Gastroesophageal sphincter (tissue), 4 donors: ENCODE data around the gene NPIPA5. TPM values are rescaled to one million over a fixed set of nuclear protein-coding genes. Genes with fewer than 3 reads are reported as not detected.
"Not testable (repeated sequence)": the region's sequence is repeated elsewhere in the genome, so short reads cannot be mapped to it uniquely, and the experiment has no call there.

Experiments
- ATAC-seq: fragments of 150-250 bp; one replicate; pipeline ENCODE4 v1.9.1; 2016; ENCODE audit warnings: mild to moderate bottlenecking, moderate library complexity
- H3K27ac ChIP-seq, 4 donors: fragments of 200-600 bp; sonication (generic) in 3 of 4; 1 replicate in 3 of 4; 2 replicates in 1 of 4; pipeline ENCODE4 v1.5.1; 2016 to 2019
- H3K27me3 ChIP-seq: fragments of 200-600 bp; sonication (generic); one replicate; pipeline ENCODE4 v1.5.1; 2019
- H3K36me3 ChIP-seq, 2 donors: fragments of 200-600 bp; sonication (generic); one replicate each; pipeline ENCODE4 v1.5.1; 2019; ENCODE audit warnings: control low read depth in 1 of 2
- H3K4me1 ChIP-seq, 3 donors: fragments of 200-600 bp; sonication (generic); 1 replicate in 2 of 3; 2 replicates in 1 of 3; pipeline ENCODE4 v1.5.1; 2016 to 2019; ENCODE audit warnings: control low read depth in 2 of 3
- H3K4me3 ChIP-seq, 2 donors: fragments of 200-600 bp; sonication (generic); one replicate each; pipeline ENCODE4 v1.5.1; 2019; ENCODE audit warnings: mild to moderate bottlenecking in 1 of 2, moderate library complexity in 1 of 2
- H3K9me3 ChIP-seq, 3 donors: fragments of 200-600 bp; sonication (generic); one replicate each; pipeline ENCODE4 v1.5.1; 2017 to 2019; ENCODE audit warnings: control low read depth in 2 of 3
- CTCF ChIP-seq, 4 experiments: fragments of 200-600 bp in 2 of 4; fragments of 450-650 bp in 2 of 4; sonication (generic) in 1 of 4; IDR thresholded peaks; one replicate each; pipeline ENCODE4 v1.5.1; 2017 to 2019; ENCODE audit warnings: antibody characterized with exemption in 4 of 4, mild to moderate bottlenecking in 2 of 4, moderate library complexity in 2 of 4
- EP300 ChIP-seq: sonication (generic); formaldehyde crosslinking; IDR thresholded peaks from one replicate; pipeline ENCODE4 v1.6.1; 2017; ENCODE audit warnings: antibody characterized with exemption, mild to moderate bottlenecking
- POLR2A ChIP-seq, 2 donors: fragments of 450-650 bp; IDR thresholded peaks; one replicate each; pipeline ENCODE4 v1.6.1; 2017; ENCODE audit warnings: antibody characterized with exemption in 2 of 2, mild to moderate bottlenecking in 2 of 2, moderate library complexity in 1 of 2
- POLR2AphosphoS5 ChIP-seq: sonication (generic); formaldehyde crosslinking; IDR thresholded peaks from one replicate; pipeline ENCODE4 v1.6.1; 2017; ENCODE audit warnings: antibody characterized with exemption
- WGBS, 2 donors: methylation state at CpG; one replicate each; pipeline ENCODE4 v1.1.5; 2018; ENCODE audit warnings: low coverage in 1 of 2; 5-methylcytosine and 5-hydroxymethylcytosine counted together
- total RNA-seq, 4 donors: library from RNA; depleted of rRNA; stranded (reverse); fragments of >200 nt; gene quantifications; one replicate each; pipeline ENCODE4 v1.1.0, GENCODE V29; 2016

The NPIPA5 gene
- total RNA-seq, 4 donors from 2014 or later = 8.6 to 37.6 (median 16.6) TPM

- Histone ChIP-seq H3K9me3 (no peaks in the 10 kb centered on the region), H3K27me3 (no peaks in the 10 kb centered on the region), H3K4me1 (no peaks in the 10 kb centered on the region), H3K4me3 (no peak overlapping the region), H3K36me3 (no peaks in the 10 kb centered on the region), H3K27ac (no peak overlapping the region)
- WGBS, 2 donors = 51 to 60% methylated on average over 1 to 3 of the region's 3 CpGs
- ATAC-seq = no peak
- TF ChIP-seq POLR2AphosphoS5 = no peak
- no peak for TF ChIP-seq POLR2A (IDR thresholded peaks at IDR 0.05)
- no peak for TF ChIP-seq EP300
- TF ChIP-seq CTCF (IDR thresholded peaks at IDR 0.05) = no peak
Measured at GRCh38 chr16:15418206-15418605, 40.1 kb upstream of the NPIPA5 start.

DNA sequence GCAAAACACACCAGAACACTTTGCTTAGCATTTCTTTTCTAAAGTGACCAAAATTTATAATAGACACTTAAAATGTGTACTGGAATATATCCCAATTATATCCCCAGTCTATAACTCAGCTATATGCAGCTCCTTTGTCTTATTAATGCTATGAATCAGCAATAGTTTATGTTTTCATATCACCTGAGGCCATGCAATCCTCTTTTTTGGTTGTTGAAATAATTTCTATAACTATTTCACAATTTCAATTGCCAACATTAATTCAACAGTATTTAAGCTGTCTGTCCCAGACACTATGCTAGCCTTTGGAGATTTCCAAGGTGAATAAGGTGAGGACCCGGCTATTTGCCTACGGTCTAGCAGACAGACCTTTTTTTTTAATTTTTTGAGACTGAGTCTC lies 39.1 kb upstream of the NPIPA5 start:
- no peaks in the 10 kb centered on the region for H3K9me3 ChIP-seq
- 96% methylated on average over 2 of the region's 2 CpGs; no CpG with 5 or more reads in 1 of the 2 donors for WGBS, 2 donors
- TF ChIP-seq POLR2AphosphoS5 (no peak), POLR2A (IDR thresholded peaks at IDR 0.05) (no peak), CTCF (IDR thresholded peaks at IDR 0.05) (no peak), EP300 (no peak)
- H3K4me3 ChIP-seq = no peak overlapping the region
- H3K36me3 ChIP-seq = no peaks in the 10 kb centered on the region
- no peaks in the 10 kb centered on the region for H3K4me1 ChIP-seq
- no peak for ATAC-seq
- no peak overlapping the region for H3K27ac ChIP-seq
- no peaks in the 10 kb centered on the region for H3K27me3 ChIP-seq

GRCh38 chr16:15415511-15415985 lies 37.5 kb upstream of the NPIPA5 start:
- Histone ChIP-seq H3K4me1 (no peaks in the 10 kb centered on the region), H3K27me3 (no peaks in the 10 kb centered on the region), H3K4me3 (no peak overlapping the region), H3K36me3 (no peaks in the 10 kb centered on the region), H3K27ac (no peak overlapping the region), H3K9me3 (no peaks in the 10 kb centered on the region)
- ATAC-seq = no peak
- WGBS, 2 donors = 29 to 50% methylated on average over 3 of the region's 3 CpGs
- no peak for TF ChIP-seq EP300
- TF ChIP-seq CTCF (IDR thresholded peaks at IDR 0.05) = no peak
- TF ChIP-seq POLR2A (IDR thresholded peaks at IDR 0.05) = no peak
- TF ChIP-seq POLR2AphosphoS5 = no peak

DNA sequence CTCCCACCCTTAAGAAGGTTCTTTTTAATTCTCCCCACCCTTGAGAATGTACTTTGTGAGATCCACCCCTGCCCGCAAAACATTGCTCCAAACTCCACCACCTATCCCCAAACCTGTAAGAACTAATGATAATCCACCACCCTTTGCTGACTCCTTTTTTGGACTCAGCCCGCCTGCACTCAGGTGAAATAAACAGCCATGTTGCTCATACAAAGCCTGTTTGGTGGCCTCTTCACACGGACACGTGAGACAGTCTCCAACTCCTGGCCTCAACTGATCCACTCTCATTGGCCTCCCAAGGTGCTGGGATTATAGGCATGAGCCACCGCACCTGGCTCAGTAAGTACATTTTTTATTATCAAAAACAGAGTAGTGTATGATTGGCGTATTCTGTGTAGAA lies 31.4 kb upstream of the NPIPA5 start:
- not testable (repeated sequence) for H3K4me1 ChIP-seq, ATAC-seq, H3K27ac ChIP-seq, H3K4me3 ChIP-seq, H3K36me3 ChIP-seq, H3K9me3 ChIP-seq, H3K27me3 ChIP-seq
- 93 to 95% methylated on average over 5 to 6 of the region's 6 CpGs for WGBS, 2 donors

DNA sequence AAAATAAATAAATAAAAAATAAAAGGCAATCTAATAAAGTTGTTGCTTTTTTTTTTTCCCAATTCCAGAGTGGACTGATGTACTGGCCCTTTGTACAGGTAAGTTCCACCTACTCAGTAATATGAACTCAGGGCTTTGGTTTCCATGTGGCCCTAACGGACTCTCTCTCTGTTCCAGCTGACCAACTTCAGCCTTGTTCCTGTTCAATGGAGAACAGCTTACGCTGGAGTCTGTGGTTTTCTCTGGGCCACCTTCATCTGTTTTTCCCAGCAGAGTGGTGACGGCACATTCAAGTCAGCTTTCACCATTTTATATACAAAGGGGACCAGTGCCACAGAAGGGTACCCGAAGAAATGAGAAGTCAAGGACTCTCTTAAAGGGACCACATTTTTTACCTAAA lies 29.7 kb upstream of the NPIPA5 start:
- H3K9me3 ChIP-seq, H3K4me3 ChIP-seq, ATAC-seq, H3K27ac ChIP-seq, H3K27me3 ChIP-seq: not testable (repeated sequence)
- Histone ChIP-seq H3K4me1 (peaks cover 0 to 15% (median 0%) of the 10 kb centered on the region in 3 donors), H3K36me3 (peaks cover 0 to 12% of the 10 kb centered on the region in 2 donors)
- 76 to 92% methylated on average over 4 of the region's 4 CpGs for WGBS, 2 donors

- Histone ChIP-seq H3K9me3 (no peaks in the 10 kb centered on the region), H3K27ac (peak overlapping the region in 2 of 4 donors; percentile 8 to 51), H3K4me3 (no peak overlapping the region), H3K4me1 (peaks cover 0 to 15% (median 0%) of the 10 kb centered on the region in 3 donors), H3K36me3 (peaks cover 0 to 30% of the 10 kb centered on the region in 2 donors), H3K27me3 (no peaks in the 10 kb centered on the region)
- WGBS, 2 donors = 53 to 63% methylated on average over 3 to 4 of the region's 4 CpGs
- TF ChIP-seq CTCF (IDR thresholded peaks at IDR 0.05) (no peak), POLR2AphosphoS5 (peak; percentile 23)
- ATAC-seq = peak; percentile 87
Measured at GRCh38 chr16:15404792-15405191, 26.7 kb upstream of the NPIPA5 start.

- H3K27ac ChIP-seq = peak overlapping the region in 2 of 4 donors; percentile 8 to 51
Measured at GRCh38 chr16:15404091-15404490, 26.0 kb upstream of the NPIPA5 start.

More at GRCh38 chr16:15404091-15404490, 26.0 kb upstream of the NPIPA5 start:
- H3K36me3 ChIP-seq = peaks cover 0 to 25% of the 10 kb centered on the region in 2 donors
- not testable (repeated sequence) for H3K27me3 ChIP-seq, ATAC-seq, H3K9me3 ChIP-seq, H3K4me3 ChIP-seq
- WGBS, 2 donors = 91 to 94% methylated on average over 2 to 3 of the region's 3 CpGs
- peaks cover 0 to 15% (median 0%) of the 10 kb centered on the region in 3 donors for H3K4me1 ChIP-seq
